Neuronal stem cell (in vitro differentiated cells): ENCODE measurements around the gene CEBPZ.

Source experiments
- DNase-seq: peaks from one replicate; pipeline ENCODE4 v3.0.0-alpha.2; 2013; ENCODE audit warnings: low spot score
- H2AFZ ChIP-seq: one replicate; pipeline ENCODE4 v1.6.1; 2013; ENCODE audit warnings: mild to moderate bottlenecking, low read length, inconsistent platforms
- H2AK5ac ChIP-seq: 2 replicates; pipeline ENCODE4 v1.6.1; 2013; ENCODE audit warnings: low read depth, mild to moderate bottlenecking, inconsistent platforms, low read length, moderate library complexity, mixed read lengths
- H2BK120ac ChIP-seq: 2 replicates; pipeline ENCODE4 v1.6.1; 2013; ENCODE audit warnings: low read depth, mild to moderate bottlenecking, inconsistent platforms, low read length, moderate library complexity, mixed read lengths
- H2BK12ac ChIP-seq: one replicate; pipeline ENCODE4 v1.6.1; 2013; ENCODE audit warnings: low read length, inconsistent platforms
- H2BK15ac ChIP-seq: 2 replicates; pipeline ENCODE4 v1.6.1; 2013; ENCODE audit warnings: mild to moderate bottlenecking, low read length, inconsistent platforms, mixed read lengths
- H2BK5ac ChIP-seq: one replicate; pipeline ENCODE4 v1.6.1; 2013; ENCODE audit warnings: inconsistent platforms, mild to moderate bottlenecking, low read length, moderate library complexity
- H3K14ac ChIP-seq: one replicate; pipeline ENCODE4 v1.6.1; 2013; ENCODE audit warnings: low read length, inconsistent platforms
- H3K18ac ChIP-seq: 2 replicates; pipeline ENCODE4 v1.6.1; 2013; ENCODE audit warnings: low read length, inconsistent platforms
- H3K23ac ChIP-seq: 2 replicates; pipeline ENCODE4 v1.6.1; 2013; ENCODE audit warnings: low read depth, mild to moderate bottlenecking, mixed read lengths, low read length, inconsistent platforms; ENCODE audit not compliant: poor library complexity
- H3K27ac ChIP-seq: replicated peaks from 3 replicates; pipeline ENCODE4 v1.5.1; 2013; ENCODE audit warnings: low read length, inconsistent platforms
- H3K27me3 ChIP-seq, 3 experiments: 2 replicates each; pipeline ENCODE4 v1.6.1; 2013; ENCODE audit warnings: low read length in 3 of 3, mild to moderate bottlenecking in 2 of 3, inconsistent platforms in 1 of 3, low read depth in 1 of 3, mixed read lengths in 1 of 3, moderate library complexity in 1 of 3; ENCODE audit not compliant: control insufficient read depth in 3 of 3, insufficient read depth in 3 of 3
- H3K36me3 ChIP-seq, 2 donors: replicated peaks in 1 of 2; 2 replicates each; pipeline ENCODE4 v1.6.1; 2013; ENCODE audit warnings: low read length in 2 of 2; ENCODE audit not compliant: control insufficient read depth in 2 of 2, insufficient read depth in 2 of 2
- H3K4ac ChIP-seq: 2 replicates; pipeline ENCODE4 v1.6.1; 2013; ENCODE audit warnings: inconsistent platforms, mild to moderate bottlenecking, low read length, moderate library complexity
- H3K4me1 ChIP-seq, 2 donors: 1 replicate in 1 of 2; 2 replicates in 1 of 2; pipeline ENCODE4 v1.6.1; 2013; ENCODE audit warnings: low read length in 2 of 2, low read depth in 1 of 2; ENCODE audit not compliant: control insufficient read depth in 2 of 2, insufficient read depth in 1 of 2
- H3K4me2 ChIP-seq: one replicate; pipeline ENCODE4 v1.6.1; 2013; ENCODE audit warnings: mild to moderate bottlenecking, low read length, inconsistent platforms; ENCODE audit not compliant: insufficient read depth, poor library complexity, severe bottlenecking
- H3K4me3 ChIP-seq, 2 donors: 2 replicates each; pipeline ENCODE4 v1.5.1; 2013; ENCODE audit warnings: low read length in 2 of 2, mild to moderate bottlenecking in 2 of 2, inconsistent platforms in 1 of 2, moderate library complexity in 1 of 2
- H3K79me1 ChIP-seq: one replicate; pipeline ENCODE4 v1.6.1; 2013; ENCODE audit warnings: low read depth, mild to moderate bottlenecking, inconsistent platforms, low read length, moderate library complexity
- H3K9ac ChIP-seq: one replicate; pipeline ENCODE4 v1.6.1; 2013; ENCODE audit warnings: mild to moderate bottlenecking, low read depth, low read length, inconsistent platforms; ENCODE audit not compliant: poor library complexity
- H3K9me3 ChIP-seq, 2 donors: replicated peaks in 1 of 2; 2 replicates each; pipeline versions ENCODE3 to v1.6.1; 2013; ENCODE audit warnings: low read length in 2 of 2, mild to moderate bottlenecking in 2 of 2, inconsistent platforms in 1 of 2, low read depth in 1 of 2, mixed read lengths in 1 of 2, moderate library complexity in 1 of 2; ENCODE audit not compliant: control insufficient read depth in 2 of 2, insufficient read depth in 1 of 2
- H4K8ac ChIP-seq: one replicate; pipeline ENCODE4 v1.6.1; 2013; ENCODE audit warnings: low read depth, mild to moderate bottlenecking, inconsistent platforms, low read length, moderate library complexity
- H4K91ac ChIP-seq: one replicate; pipeline ENCODE4 v1.6.1; 2013; ENCODE audit warnings: low read length, low read depth, mild to moderate bottlenecking, inconsistent platforms; ENCODE audit not compliant: poor library complexity
- WGBS, 2 donors: extraction: QIAGEN DNeasy Blood & Tissue Kit; methylation state at CpG; one replicate each; pipeline ENCODE4 v1.1.7; 2013; ENCODE audit warnings: missing lambda C conversion rate in 2 of 2, mixed read lengths in 1 of 2; ENCODE audit not compliant: insufficient read length in 2 of 2, insufficient replicate concordance in 1 of 2; ENCODE audit errors: extremely low coverage in 2 of 2; 5-methylcytosine and 5-hydroxymethylcytosine counted together

Gene CEBPZ

DNA sequence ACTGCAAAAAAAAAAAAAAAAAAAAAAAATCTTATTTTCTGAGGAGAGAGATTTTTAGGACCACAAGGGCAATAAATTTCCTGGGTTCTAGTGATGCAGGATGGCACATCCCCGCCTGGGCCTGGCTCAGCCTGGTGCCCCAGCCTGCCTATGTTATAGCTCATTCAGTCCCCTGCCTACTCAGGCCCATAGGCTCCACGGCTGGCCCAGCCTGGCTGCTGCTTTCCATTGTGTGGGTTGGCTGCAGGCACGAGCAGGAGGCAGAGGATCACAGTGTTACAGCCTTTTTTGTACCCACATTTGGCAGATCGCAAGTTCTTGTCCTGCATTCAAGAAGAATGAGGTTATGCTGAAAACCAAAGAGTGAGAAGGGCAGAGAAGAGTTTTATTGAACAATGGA is 40.1 kb downstream of the CEBPZ start:
- Histone ChIP-seq H3K18ac (peak overlapping the region; percentile 52), H3K4me2 (no peak overlapping the region), H3K79me1 (no peaks in the 10 kb centered on the region), H2BK15ac (peak overlapping the region; percentile 10), H2BK12ac (no peak overlapping the region), H3K4ac (no peak overlapping the region), H2BK120ac (no peak overlapping the region), H2AFZ (peak overlapping the region; percentile 36), H3K9ac (peak overlapping the region; percentile 7), H2BK5ac (peak overlapping the region; percentile 35), H3K14ac (no peak overlapping the region), H3K36me3 (no peaks in the 10 kb centered on the region), H3K4me3 (no peak overlapping the region), H3K9me3 (no peaks in the 10 kb centered on the region), H4K91ac (no peak overlapping the region), H4K8ac (no peak overlapping the region), H3K27ac (no peak overlapping the region), H2AK5ac (no peak overlapping the region), H3K4me1 (peaks cover 3 to 10% of the 10 kb centered on the region in 2 donors), H3K23ac (no peak overlapping the region), H3K27me3 (peaks cover 0 to 1% (median 0%) of the 10 kb centered on the region in 3 experiments)
- DNase-seq = no peak
- WGBS, 2 donors = no CpG with 5 or more reads among the region's 4 CpGs

DNA sequence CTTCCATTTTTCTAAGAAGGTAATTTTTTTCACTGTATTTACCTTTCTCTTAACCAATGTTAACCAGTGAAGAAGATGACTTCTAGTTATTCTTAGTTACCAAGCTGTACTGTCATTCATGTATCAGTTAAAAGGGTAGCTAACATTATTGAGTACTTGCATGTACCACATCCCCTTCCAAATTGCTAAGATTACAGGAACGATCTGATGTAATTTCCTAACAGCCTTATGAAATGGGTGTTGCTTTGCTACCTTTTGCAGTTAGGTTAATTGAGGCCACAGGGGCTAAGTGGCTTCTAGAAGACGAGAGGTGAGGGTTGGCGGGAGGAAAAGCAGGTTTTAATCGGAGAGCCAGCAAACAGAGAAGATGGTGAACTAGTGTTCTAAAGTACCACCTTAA is 41.1 kb downstream of the CEBPZ start:
- peaks cover 0 to 8% (median 0%) of the 10 kb centered on the region in 3 experiments for H3K27me3 ChIP-seq
- H3K9ac ChIP-seq = no peak overlapping the region
- no peak overlapping the region for H3K27ac ChIP-seq
- H3K4me2 ChIP-seq = no peak overlapping the region
- no peak overlapping the region for H2BK15ac ChIP-seq
- peaks cover 3 to 10% of the 10 kb centered on the region in 2 donors for H3K4me1 ChIP-seq
- no peaks in the 10 kb centered on the region for H3K36me3 ChIP-seq
- no peak overlapping the region for H2BK5ac ChIP-seq
- no peak overlapping the region for H2BK12ac ChIP-seq
- H3K4me3 ChIP-seq = no peak overlapping the region
- H2AFZ ChIP-seq = peak overlapping the region; percentile 52
- no peak overlapping the region for H3K23ac ChIP-seq
- H3K18ac ChIP-seq = no peak overlapping the region
- H3K14ac ChIP-seq = no peak overlapping the region
- no peak for DNase-seq
- no peak overlapping the region for H2AK5ac ChIP-seq
- H4K8ac ChIP-seq = no peak overlapping the region
- no peaks in the 10 kb centered on the region for H3K79me1 ChIP-seq
- no peak overlapping the region for H3K4ac ChIP-seq
- peaks cover 0 to 1% of the 10 kb centered on the region in 2 donors for H3K9me3 ChIP-seq
- H4K91ac ChIP-seq = no peak overlapping the region
- no CpG with 5 or more reads among the region's 4 CpGs for WGBS, 2 donors
- H2BK120ac ChIP-seq = no peak overlapping the region

DNA sequence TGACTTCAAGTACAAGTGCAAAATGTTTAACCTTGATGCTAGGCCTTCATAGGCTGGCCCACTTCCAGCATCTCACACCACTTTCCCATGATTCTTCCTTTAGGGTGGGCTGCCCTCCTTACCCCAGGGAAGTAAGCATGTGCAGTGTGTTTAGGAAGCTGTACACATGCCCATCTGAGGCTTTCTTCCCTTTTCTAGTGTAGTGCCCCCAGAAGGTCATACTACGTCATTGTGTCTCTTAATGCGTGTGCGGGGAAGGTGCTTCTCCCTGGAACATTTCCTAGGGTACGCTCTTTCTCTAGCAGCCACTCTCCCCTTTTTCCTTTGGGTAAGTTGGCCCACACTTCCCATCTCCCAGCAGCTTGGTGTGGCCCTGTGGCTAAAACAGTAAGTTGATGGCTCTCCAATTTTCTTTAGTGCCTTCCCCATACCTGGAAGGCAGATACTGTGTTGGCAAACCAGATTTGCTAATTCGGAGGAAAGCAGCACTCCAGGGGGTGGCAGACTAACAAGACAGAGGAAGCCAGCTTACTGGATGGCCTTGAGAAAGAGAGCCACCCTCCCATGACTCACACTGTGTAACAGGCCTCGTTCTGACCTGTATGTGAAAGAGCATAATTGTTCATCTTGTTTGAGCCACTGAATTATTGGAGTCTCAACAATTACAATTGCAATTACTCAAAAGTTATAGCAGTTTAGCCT is 41.8 kb downstream of the CEBPZ start:
- no peak overlapping the region for H3K18ac ChIP-seq
- peaks cover 0 to 1% of the 10 kb centered on the region in 2 donors for H3K9me3 ChIP-seq
- H3K14ac ChIP-seq = no peak overlapping the region
- no peak overlapping the region for H2AK5ac ChIP-seq
- WGBS, 2 donors = no CpG with 5 or more reads among the region's 6 CpGs
- H4K91ac ChIP-seq = no peak overlapping the region
- H3K27ac ChIP-seq = no peak overlapping the region
- no peak overlapping the region for H4K8ac ChIP-seq
- peaks cover 0 to 8% (median 0%) of the 10 kb centered on the region in 3 experiments for H3K27me3 ChIP-seq
- no peak overlapping the region for H3K9ac ChIP-seq
- H2BK5ac ChIP-seq = no peak overlapping the region
- H3K4me1 ChIP-seq = peaks cover 3 to 10% of the 10 kb centered on the region in 2 donors
- no peaks in the 10 kb centered on the region for H3K79me1 ChIP-seq
- no peak overlapping the region for H3K4me2 ChIP-seq
- H3K4ac ChIP-seq = no peak overlapping the region
- no peak for DNase-seq
- H2AFZ ChIP-seq = peak overlapping the region; percentile 52
- H2BK12ac ChIP-seq = no peak overlapping the region
- H2BK120ac ChIP-seq = no peak overlapping the region
- no peak overlapping the region for H3K23ac ChIP-seq
- no peak overlapping the region for H3K4me3 ChIP-seq
- no peak overlapping the region for H2BK15ac ChIP-seq
- H3K36me3 ChIP-seq = no peaks in the 10 kb centered on the region

DNA sequence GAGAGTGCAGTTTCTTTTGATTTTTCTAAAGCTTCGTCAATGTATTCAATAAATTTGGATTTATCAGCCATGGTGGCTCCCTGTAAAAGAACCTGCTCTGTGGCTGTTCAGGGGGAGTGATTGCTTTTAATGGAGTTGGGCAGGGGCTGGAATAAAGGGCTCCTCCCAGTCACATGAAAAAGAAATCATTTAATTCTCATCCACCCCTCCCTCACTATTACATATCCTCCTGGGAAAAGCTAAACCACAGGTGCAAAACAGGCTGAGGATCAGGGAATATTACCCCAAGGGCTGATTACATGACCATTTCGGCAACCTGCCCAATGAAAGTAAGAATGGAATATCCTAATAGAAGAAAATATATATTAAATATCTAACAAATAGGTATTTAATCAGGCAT is 42.8 kb downstream of the CEBPZ start, which contains the start of gene SULT6B1:
Gene SULT6B1 (minus strand): TSS at position 101 of the 400 bp plus-strand sequence. CDS start 30 bp downstream, at position 71.
- H3K4me1 ChIP-seq = peaks cover 3 to 10% of the 10 kb centered on the region in 2 donors
- H2BK120ac ChIP-seq = no peak within 1 kb of the TSS
- H2AFZ ChIP-seq = peak within 1 kb of the TSS; percentile 52
- H3K9me3 ChIP-seq = peaks cover 0 to 1% of the 10 kb centered on the region in 2 donors
- no peak within 1 kb of the TSS for H2BK5ac ChIP-seq
- H3K4me2 ChIP-seq = no peak within 1 kb of the TSS
- no peak for DNase-seq
- no peak within 1 kb of the TSS for H2BK15ac ChIP-seq
- no peak within 1 kb of the TSS for H3K14ac ChIP-seq
- no peak within 1 kb of the TSS for H3K4ac ChIP-seq
- H3K18ac ChIP-seq = no peak within 1 kb of the TSS
- H2BK12ac ChIP-seq = no peak within 1 kb of the TSS
- no peak within 1 kb of the TSS for H3K4me3 ChIP-seq
- H3K27me3 ChIP-seq = peaks cover 0 to 8% (median 0%) of the 10 kb centered on the region in 3 experiments
- no peak within 1 kb of the TSS for H4K8ac ChIP-seq
- H3K27ac ChIP-seq = no peak within 1 kb of the TSS
- H3K79me1 ChIP-seq = no peaks in the 10 kb centered on the region
- H4K91ac ChIP-seq = no peak within 1 kb of the TSS
- no CpG with 5 or more reads among the region's 2 CpGs for WGBS, 2 donors
- no peak within 1 kb of the TSS for H3K23ac ChIP-seq
- no peak within 1 kb of the TSS for H3K9ac ChIP-seq
- no peaks in the 10 kb centered on the region for H3K36me3 ChIP-seq
- H2AK5ac ChIP-seq = no peak within 1 kb of the TSS
